PFSK-1 (cell line): ENCODE results near the gene NDUFAF5.

Source experiments
- FOXP2 ChIP-seq: optimal IDR thresholded peaks from 2 replicates; pipeline ENCODE3; 2011; ENCODE audit warnings: borderline replicate concordance, control low read depth, inconsistent platforms; ENCODE audit not compliant: insufficient read depth; ENCODE audit errors: extremely low read length, extremely low read depth
- POLR2AphosphoS5 ChIP-seq: IDR thresholded peaks from 2 replicates; pipeline ENCODE4 v1.6.1; 2012; ENCODE audit warnings: low read depth, mild to moderate bottlenecking, control low read depth, low read length, moderate library complexity
- REST ChIP-seq, 2 experiments: IDR thresholded peaks; 2 replicates each; pipeline versions ENCODE4 v1.6.1 to v1.8.0; 2011 to 2012; ENCODE audit warnings: low read depth in 2 of 2, low read length in 2 of 2, control low read depth in 1 of 2, inconsistent platforms in 1 of 2, mild to moderate bottlenecking in 1 of 2, moderate library complexity in 1 of 2; ENCODE audit not compliant: insufficient read depth in 1 of 2
- SIN3A ChIP-seq: IDR thresholded peaks from 2 replicates; pipeline ENCODE4 v1.6.1; 2012; ENCODE audit warnings: mild to moderate bottlenecking, low read length, moderate library complexity, borderline replicate concordance; ENCODE audit not compliant: insufficient read depth
- TAF1 ChIP-seq: IDR thresholded peaks from 2 replicates; pipeline ENCODE4 v1.6.1; 2012; ENCODE audit warnings: low read length, control low read depth, borderline replicate concordance; ENCODE audit not compliant: insufficient read depth

The NDUFAF5 gene

DNA sequence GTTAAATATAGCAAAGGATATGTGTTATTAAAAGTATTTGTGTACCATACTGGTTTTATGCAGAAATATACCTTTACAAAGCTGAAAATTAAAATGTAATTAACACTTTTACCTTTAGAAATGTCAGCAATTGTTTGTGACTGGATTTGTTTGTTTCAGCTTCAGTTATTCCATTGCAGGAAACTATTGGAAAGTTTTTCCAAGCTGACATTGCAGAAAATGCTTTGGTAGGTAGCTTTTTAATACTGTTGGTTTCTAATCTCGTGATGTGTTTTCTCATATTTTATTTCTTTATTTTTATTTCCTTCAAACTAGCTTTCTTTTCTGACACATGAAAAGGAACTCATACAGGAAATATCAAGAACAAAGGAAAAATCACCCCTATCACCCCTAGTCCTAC, 8.2 kb downstream of the NDUFAF5 start:
- TF ChIP-seq REST (IDR thresholded peaks at IDR 0.05; ENCODE audit: insufficient read depth in 1 of 2, low read depth in 2 of 2, low read length in 2 of 2), result no peak
- no peak for TF ChIP-seq POLR2AphosphoS5
- TF ChIP-seq SIN3A, result no peak
- no peak for TF ChIP-seq TAF1
- no peak for TF ChIP-seq FOXP2

DNA sequence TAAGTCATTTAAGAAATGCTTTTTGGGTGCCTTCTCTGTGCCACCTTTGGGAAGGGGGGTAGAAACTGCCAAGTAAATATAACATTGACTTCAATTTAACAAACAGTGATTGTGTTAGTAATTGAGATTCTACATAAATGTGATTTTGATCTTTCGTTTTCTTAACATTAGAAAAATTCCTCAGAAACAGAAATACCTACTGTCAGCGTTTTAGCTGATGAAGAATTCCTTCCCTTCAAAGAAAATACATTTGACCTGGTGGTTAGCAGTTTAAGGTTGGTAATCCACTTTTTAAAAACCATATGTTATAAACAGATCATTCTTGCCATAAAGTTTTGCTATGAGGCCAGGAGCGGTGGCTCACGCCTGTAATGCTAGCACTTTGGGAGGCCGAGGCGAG, 9.8 kb downstream of the NDUFAF5 start:
- TF ChIP-seq SIN3A (no peak), POLR2AphosphoS5 (no peak), TAF1 (no peak), FOXP2 (no peak), REST (IDR thresholded peaks at IDR 0.05; ENCODE audit: insufficient read depth in 1 of 2, low read depth in 2 of 2, low read length in 2 of 2) (no peak)

GRCh38 chr20:13799040-13799439, 14.2 kb downstream of the NDUFAF5 start:
- TF ChIP-seq REST (IDR thresholded peaks at IDR 0.05; ENCODE audit: insufficient read depth in 1 of 2, low read depth in 2 of 2, low read length in 2 of 2) (no peak), POLR2AphosphoS5 (no peak), FOXP2 (no peak), SIN3A (no peak), TAF1 (no peak)

GRCh38 chr20:13799974-13800373, 15.1 kb downstream of the NDUFAF5 start:
- TF ChIP-seq REST (IDR thresholded peaks at IDR 0.05; ENCODE audit: insufficient read depth in 1 of 2, low read depth in 2 of 2, low read length in 2 of 2) (no peak), FOXP2 (no peak), TAF1 (no peak), POLR2AphosphoS5 (no peak), SIN3A (no peak)

DNA sequence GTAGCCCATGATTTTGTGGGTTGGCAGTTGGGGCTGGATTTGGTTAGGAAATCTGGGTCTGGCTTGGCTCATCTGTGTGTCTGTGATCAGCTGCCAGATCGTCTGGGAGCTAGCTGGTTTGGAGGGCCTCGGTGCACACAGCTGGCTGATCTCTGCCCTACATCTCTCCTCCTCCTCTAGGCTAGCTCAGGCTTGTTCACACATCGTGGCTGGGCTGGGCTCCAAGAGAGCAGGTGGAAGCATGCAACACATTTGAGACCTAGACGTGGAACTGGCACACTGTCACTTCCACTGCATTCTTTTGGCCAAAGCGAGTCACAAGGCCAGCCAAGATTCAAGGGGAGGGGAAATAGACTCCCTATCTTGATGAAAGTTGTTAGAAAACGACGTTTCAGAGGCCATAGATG, 15.9 kb downstream of the NDUFAF5 start:
- TF ChIP-seq FOXP2 (no peak), REST (IDR thresholded peaks at IDR 0.05; ENCODE audit: insufficient read depth in 1 of 2, low read depth in 2 of 2, low read length in 2 of 2) (no peak), TAF1 (no peak), SIN3A (no peak), POLR2AphosphoS5 (no peak)
